Measurements from ENCODE around the gene PRDM15. TPM values are rescaled to one million over a fixed set of nuclear protein-coding genes. Genes with fewer than 3 reads are reported as not detected.

The PRDM15 gene
- polyA plus RNA-seq, 1 experiment: 5.1 TPM

- peaks cover 51% of the 10 kb centered on the region for H3K27me3 ChIP-seq (ENCODE audit: control insufficient read depth, insufficient read depth, low read length)
- TF ChIP-seq CTCF (IDR thresholded peaks at IDR 0.05; ENCODE audit: low read depth, low read length): peak; percentile 77
- ChIA-PET POLR2A (no interaction called here), CTCF (interaction anchor here (0.7 to 6.1 kb wide), 8 partner anchors 9 to 495 kb away, joined by 3 to 76 read pairs (median 5); no protein-coding TSS in a partner anchor)
- H3K9me3 ChIP-seq (ENCODE audit: control insufficient read depth, insufficient read depth, low read length): no peaks in the 10 kb centered on the region
- no peak overlapping the region for H3K27ac ChIP-seq (ENCODE audit: low read depth, low read length)
- no peak overlapping the region for H3K4me3 ChIP-seq (ENCODE audit: low read depth, low read length)
- DNase-seq (ENCODE audit: low read depth, low spot score): peak; percentile 30
Measured at GRCh38 chr21:41777951-41778815, 101.0 kb downstream of the PRDM15 start.

- POLR2A ChIA-PET: no interaction called here
Measured at GRCh38 chr21:41776778-41777177, 102.4 kb downstream of the PRDM15 start.

GRCh38 chr21:41775149-41775472 lies 104.0 kb downstream of the PRDM15 start:
- Histone ChIP-seq H3K27me3 (ENCODE audit: control insufficient read depth, insufficient read depth, low read length) (peaks cover 63% of the 10 kb centered on the region), H3K4me3 (ENCODE audit: low read depth, low read length) (no peak overlapping the region), H3K9me3 (ENCODE audit: control insufficient read depth, insufficient read depth, low read length) (no peaks in the 10 kb centered on the region), H3K27ac (ENCODE audit: low read depth, low read length) (no peak overlapping the region)
- TF ChIP-seq CTCF (IDR thresholded peaks at IDR 0.05; ENCODE audit: low read depth, low read length): no peak
- ChIA-PET CTCF (interaction anchor here (0.6 to 6.1 kb wide), 2 partner anchors 164 to 641 kb away, joined by 3 to 76 read pairs; no protein-coding TSS in a partner anchor), POLR2A (no interaction called here)
- no peak for DNase-seq (ENCODE audit: low read depth, low spot score)

More at GRCh38 chr21:41776778-41777177, 102.4 kb downstream of the PRDM15 start:
- DNase-seq (ENCODE audit: low read depth, low spot score): no peak
- Histone ChIP-seq H3K27me3 (ENCODE audit: control insufficient read depth, insufficient read depth, low read length) (peaks cover 61% of the 10 kb centered on the region), H3K4me3 (ENCODE audit: low read depth, low read length) (no peak overlapping the region), H3K9me3 (ENCODE audit: control insufficient read depth, insufficient read depth, low read length) (no peaks in the 10 kb centered on the region), H3K27ac (ENCODE audit: low read depth, low read length) (no peak overlapping the region)
- no peak for TF ChIP-seq CTCF (IDR thresholded peaks at IDR 0.05; ENCODE audit: low read depth, low read length)
- CTCF ChIA-PET: interaction anchor here (1.0 to 6.1 kb wide), 5 partner anchors 15 to 493 kb away, joined by 3 to 76 read pairs (median 3); no protein-coding TSS in a partner anchor

DNA sequence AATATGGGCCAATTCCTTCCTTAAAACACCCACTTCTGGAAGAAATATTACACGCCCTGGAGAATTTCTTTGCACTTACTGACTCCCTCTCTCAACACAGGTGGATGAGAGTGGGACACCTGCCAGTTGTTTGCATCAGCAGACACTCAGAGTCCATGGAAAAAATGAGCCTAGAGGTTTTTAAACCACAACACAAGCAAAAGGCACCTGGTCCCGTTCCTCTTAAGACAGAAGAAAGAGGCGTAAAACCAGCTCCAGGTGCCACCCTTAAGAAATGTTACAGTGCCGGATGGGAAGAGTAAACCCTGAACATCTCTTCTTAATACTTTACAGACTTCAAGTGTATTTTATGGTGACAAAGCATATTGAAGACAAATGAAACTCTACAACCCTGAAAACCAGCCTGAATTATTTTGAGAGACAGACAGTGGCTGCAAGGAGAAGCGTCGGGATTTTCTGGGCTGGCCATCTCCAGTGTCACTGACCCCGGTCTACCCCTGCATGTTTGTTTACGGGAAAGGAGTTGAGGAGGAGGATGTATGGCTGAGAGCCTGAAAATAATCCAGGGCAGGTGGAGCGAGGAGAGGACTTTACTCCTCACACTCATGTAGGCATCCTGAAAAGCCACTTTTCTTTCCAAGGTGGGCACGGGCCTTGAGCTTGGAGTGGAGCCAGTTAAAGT lies 104.5 kb downstream of the PRDM15 start:
- Histone ChIP-seq H3K4me3 (ENCODE audit: low read depth, low read length) (no peak overlapping the region), H3K27ac (ENCODE audit: low read depth, low read length) (no peak overlapping the region), H3K9me3 (ENCODE audit: control insufficient read depth, insufficient read depth, low read length) (no peaks in the 10 kb centered on the region), H3K27me3 (ENCODE audit: control insufficient read depth, insufficient read depth, low read length) (peaks cover 64% of the 10 kb centered on the region)
- ChIA-PET POLR2A (no interaction called here), CTCF (interaction anchor here (0.6 to 6.1 kb wide), 2 partner anchors 163 to 640 kb away, joined by 3 to 76 read pairs; no protein-coding TSS in a partner anchor)
- no peak for DNase-seq (ENCODE audit: low read depth, low spot score)
- TF ChIP-seq CTCF (IDR thresholded peaks at IDR 0.05; ENCODE audit: low read depth, low read length): no peak
